ENCODE results near the gene RIT2. TPM values are rescaled to one million over a fixed set of nuclear protein-coding genes. Genes with fewer than 3 reads are reported as not detected.

RIT2 gene
- total and polyA plus RNA-seq, 8 donors, result not detected

- H3K4me1 ChIP-seq, result no peaks in the 10 kb centered on the region
- H3K27ac ChIP-seq, result no peak overlapping the region
- H3K36me3 ChIP-seq, result no peaks in the 10 kb centered on the region
- H3K9me3 ChIP-seq, result no peaks in the 10 kb centered on the region
- no peaks in the 10 kb centered on the region for H3K27me3 ChIP-seq
- intact Hi-C loops (cut with DNase I; ENCODE audit: low total_unique reads), result no loop called here
- 58 to 92% (median 87%) methylated on average over 1 of the region's 1 CpG for WGBS, 5 donors
- no peak for DNase-seq
- H3K4me3 ChIP-seq, result no peak overlapping the region
- TF ChIP-seq EP300 (IDR thresholded peaks at IDR 0.05) (no peak), POLR2AphosphoS5 (IDR thresholded peaks at IDR 0.05) (no peak), POLR2A (IDR thresholded peaks at IDR 0.05) (no peak), CTCF (IDR thresholded peaks at IDR 0.05) (no peak)
Observed at GRCh38 chr18:42736074-42736473, 379.4 kb downstream of the RIT2 start.

GRCh38 chr18:42734520-42734919 lies 381.0 kb downstream of the RIT2 start:
- no peaks in the 10 kb centered on the region for H3K9me3 ChIP-seq
- no peaks in the 10 kb centered on the region for H3K36me3 ChIP-seq
- H3K27ac ChIP-seq, result no peak overlapping the region
- no peaks in the 10 kb centered on the region for H3K27me3 ChIP-seq
- no peak for DNase-seq
- no peak for TF ChIP-seq CTCF (IDR thresholded peaks at IDR 0.05)
- TF ChIP-seq EP300 (IDR thresholded peaks at IDR 0.05), result no peak
- H3K4me3 ChIP-seq, result no peak overlapping the region
- intact Hi-C loops (cut with DNase I; ENCODE audit: low total_unique reads), result no loop called here
- no peaks in the 10 kb centered on the region for H3K4me1 ChIP-seq
- 88 to 94% (median 91%) methylated on average over 3 of the region's 3 CpGs for WGBS, 5 donors

- Histone ChIP-seq H3K36me3 (no peaks in the 10 kb centered on the region), H3K9me3 (no peaks in the 10 kb centered on the region), H3K27me3 (no peaks in the 10 kb centered on the region), H3K4me1 (no peaks in the 10 kb centered on the region), H3K27ac (no peak overlapping the region), H3K4me3 (no peak overlapping the region)
- no peak for TF ChIP-seq EP300 (IDR thresholded peaks at IDR 0.05)
- TF ChIP-seq CTCF (IDR thresholded peaks at IDR 0.05), result no peak
- no peak for TF ChIP-seq POLR2AphosphoS5 (IDR thresholded peaks at IDR 0.05)
- TF ChIP-seq POLR2A (IDR thresholded peaks at IDR 0.05), result no peak
- 57 to 84% (median 74%) methylated on average over 1 of the region's 1 CpG for WGBS, 5 donors
- intact Hi-C loops (cut with DNase I; ENCODE audit: low total_unique reads), result no loop called here
- no peak for DNase-seq
Observed at GRCh38 chr18:42730272-42730671, 385.2 kb downstream of the RIT2 start.

- WGBS, 5 donors, result 81 to 90% (median 85%) methylated on average over 6 of the region's 6 CpGs
- intact Hi-C loops (cut with DNase I; ENCODE audit: low total_unique reads), result no loop called here
- no peak overlapping the region for H3K27ac ChIP-seq
- no peaks in the 10 kb centered on the region for H3K9me3 ChIP-seq
- no peaks in the 10 kb centered on the region for H3K27me3 ChIP-seq
- H3K36me3 ChIP-seq, result no peaks in the 10 kb centered on the region
- no peak for DNase-seq
- TF ChIP-seq CTCF (IDR thresholded peaks at IDR 0.05) (no peak), POLR2A (IDR thresholded peaks at IDR 0.05) (no peak), EP300 (IDR thresholded peaks at IDR 0.05) (no peak), POLR2AphosphoS5 (IDR thresholded peaks at IDR 0.05) (no peak)
- H3K4me3 ChIP-seq, result no peak overlapping the region
- H3K4me1 ChIP-seq, result no peaks in the 10 kb centered on the region
Observed at GRCh38 chr18:42719221-42719620, 396.3 kb downstream of the RIT2 start.
